ENCODE data around the gene PSMG3.

DNA sequence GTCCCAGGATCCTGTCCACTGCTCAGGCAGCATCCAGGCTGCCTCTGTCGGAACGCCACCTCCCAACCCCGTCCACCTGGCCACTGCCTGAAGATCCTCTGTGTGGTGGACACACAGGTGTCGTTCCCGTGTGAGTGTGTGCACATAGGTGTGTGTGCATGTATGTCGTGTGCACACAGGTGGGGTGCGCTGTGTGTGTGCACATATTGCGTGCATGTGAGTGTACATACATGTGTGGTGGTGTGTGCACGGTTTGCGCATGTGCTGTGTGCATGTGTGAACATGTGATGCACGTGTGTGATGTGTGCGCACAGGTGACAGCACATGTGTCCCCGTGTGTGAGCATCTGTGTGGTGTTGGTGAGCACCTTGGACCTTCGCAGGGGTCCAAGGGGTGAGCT lies 20.9 kb downstream of the PSMG3 start:
- TF ChIP-seq EZH2 (IDR thresholded peaks at IDR 0.05; ENCODE audit: borderline replicate concordance, low read length) = no peak
- TF ChIP-seq, protein P1, sequence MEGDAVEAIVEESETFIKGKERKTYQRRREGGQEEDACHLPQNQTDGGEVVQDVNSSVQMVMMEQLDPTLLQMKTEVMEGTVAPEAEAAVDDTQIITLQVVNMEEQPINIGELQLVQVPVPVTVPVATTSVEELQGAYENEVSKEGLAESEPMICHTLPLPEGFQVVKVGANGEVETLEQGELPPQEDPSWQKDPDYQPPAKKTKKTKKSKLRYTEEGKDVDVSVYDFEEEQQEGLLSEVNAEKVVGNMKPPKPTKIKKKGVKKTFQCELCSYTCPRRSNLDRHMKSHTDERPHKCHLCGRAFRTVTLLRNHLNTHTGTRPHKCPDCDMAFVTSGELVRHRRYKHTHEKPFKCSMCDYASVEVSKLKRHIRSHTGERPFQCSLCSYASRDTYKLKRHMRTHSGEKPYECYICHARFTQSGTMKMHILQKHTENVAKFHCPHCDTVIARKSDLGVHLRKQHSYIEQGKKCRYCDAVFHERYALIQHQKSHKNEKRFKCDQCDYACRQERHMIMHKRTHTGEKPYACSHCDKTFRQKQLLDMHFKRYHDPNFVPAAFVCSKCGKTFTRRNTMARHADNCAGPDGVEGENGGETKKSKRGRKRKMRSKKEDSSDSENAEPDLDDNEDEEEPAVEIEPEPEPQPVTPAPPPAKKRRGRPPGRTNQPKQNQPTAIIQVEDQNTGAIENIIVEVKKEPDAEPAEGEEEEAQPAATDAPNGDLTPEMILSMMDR (conservative IDR thresholded peaks at IDR 0.05 in 1 of 2, IDR thresholded peaks at IDR 0.05 in 1 of 2; ENCODE audit: extremely low read depth in 1 of 2, insufficient read depth in 1 of 2, low read depth in 1 of 2, low read length in 2 of 2) = no peak

Measured in mammary epithelial cell (primary cell).